K562 (cell line): Measurements from ENCODE around the gene MCOLN2. TPM values are rescaled to one million over a fixed set of nuclear protein-coding genes. Genes with fewer than 3 reads are reported as not detected.
"Not testable (repeated sequence)": the region's sequence is repeated elsewhere in the genome, so short reads cannot be mapped to it uniquely, and the experiment has no call there.

Source experiments
- ATAC-seq: fragments of 200-7000 bp; cut with Tn5 transposase; 3 replicates; pipeline ENCODE4 v1.9.1; 2020; ENCODE audit warnings: moderate library complexity
- BruUV-seq: library from RNA; stranded (reverse); fragments of 400-500 nt; replicated peaks from 2 replicates; lab custom pipeline; 2021; lab: Mats Ljungman, UMichigan
- CTCF ChIA-PET: fragments of 300-600 bp; formaldehyde crosslinking; extraction: SDS; loops from one replicate; lab custom pipeline; 2021; ENCODE audit warnings: low intra/inter-chr PET ratio; lab: Yijun Ruan, JAX
- POLR2A ChIA-PET: fragments of 300-600, 350-650 bp; sonication (Branson Sonifier 250); formaldehyde crosslinking; extraction: SDS; loops from one replicate; lab custom pipeline; 2021; ENCODE audit warnings: antibody characterized with exemption, inconsistent platforms; lab: Yijun Ruan, JAX
- DNase-seq, 4 experiments: peaks; one replicate each; pipeline versions ENCODE4 v3.0.0 to v3.0.0-alpha.2; 2011 to 2018; ENCODE audit warnings: low spot score in 3 of 4, mixed read lengths in 3 of 4; ENCODE audit errors: extremely low read depth in 1 of 4
- FAIRE-seq: peaks from 2 replicates; lab custom pipeline; 2011; peaks lifted over from hg19 to GRCh38; lab: Jason Lieb, UNC
- H2AFZ ChIP-seq: 2 replicates; pipeline ENCODE4 v1.6.0; 2011; ENCODE audit warnings: low read depth, low read length, control low read depth, inconsistent platforms
- H3K27ac ChIP-seq: fragments of 200-600 bp; 3 replicates; pipeline ENCODE4 v1.8.0; 2011; ENCODE audit warnings: low read depth, mild to moderate bottlenecking, control low read depth, inconsistent platforms, low read length, moderate library complexity, mixed read lengths; ENCODE audit errors: extremely low read depth
- H3K27me3 ChIP-seq, 2 experiments: fragments of 300-600 bp in 1 of 2; 2 replicates in 1 of 2; 3 replicates in 1 of 2; pipeline versions ENCODE4 v1.6.0 to v1.8.0; 2011; ENCODE audit warnings: inconsistent platforms in 2 of 2, low read length in 2 of 2, mild to moderate bottlenecking in 1 of 2, mixed read lengths in 1 of 2, moderate library complexity in 1 of 2; ENCODE audit not compliant: control insufficient read depth in 2 of 2, insufficient read depth in 2 of 2
- H3K36me3 ChIP-seq: fragments of 300-600 bp; 3 replicates; pipeline ENCODE4 v1.8.0; 2011; ENCODE audit warnings: mild to moderate bottlenecking, low read length, inconsistent platforms; ENCODE audit not compliant: control insufficient read depth, insufficient read depth
- H3K4me1 ChIP-seq, 2 experiments: fragments of 200-600 bp in 1 of 2; replicated peaks in 1 of 2; 2 replicates in 1 of 2; 3 replicates in 1 of 2; pipeline versions ENCODE4 v1.5.1 to v1.8.0; 2011; ENCODE audit warnings: inconsistent platforms in 2 of 2, low read length in 2 of 2, mild to moderate bottlenecking in 1 of 2, mixed read lengths in 1 of 2, moderate library complexity in 1 of 2; ENCODE audit not compliant: control insufficient read depth in 2 of 2, insufficient read depth in 2 of 2
- H3K4me2 ChIP-seq: 2 replicates; pipeline ENCODE4 v1.6.1; 2011; ENCODE audit warnings: low read length, control low read depth, inconsistent platforms, mixed read lengths; ENCODE audit not compliant: insufficient read depth
- H3K4me3 ChIP-seq: fragments of 200-600 bp; sonication (generic), shearing (Covaris generic); 2 replicates; pipeline ENCODE4 v1.5.1; 2016; ENCODE audit warnings: control low read depth, inconsistent platforms
- H3K79me2 ChIP-seq: fragments of 200-600 bp; 3 replicates; pipeline ENCODE4 v1.8.0; 2011; ENCODE audit warnings: low read length, inconsistent platforms; ENCODE audit not compliant: control insufficient read depth, insufficient read depth
- H3K9ac ChIP-seq, 2 experiments: 2 replicates each; pipeline versions ENCODE4 v1.6.0 to v1.6.1; 2011; ENCODE audit warnings: low read depth in 2 of 2, low read length in 2 of 2, control low read depth in 1 of 2, inconsistent platforms in 1 of 2, mild to moderate bottlenecking in 1 of 2, mixed read lengths in 1 of 2; ENCODE audit not compliant: insufficient read depth in 1 of 2
- H3K9me1 ChIP-seq: one replicate; pipeline ENCODE4 v1.6.0; 2011; ENCODE audit warnings: inconsistent platforms, mild to moderate bottlenecking, low read length, moderate library complexity; ENCODE audit not compliant: control insufficient read depth, insufficient read depth
- H3K9me3 ChIP-seq: replicated peaks from 2 replicates; pipeline ENCODE4 v1.5.1; 2011; ENCODE audit warnings: low read depth, low read length, inconsistent platforms; ENCODE audit not compliant: control insufficient read depth, insufficient read depth
- H4K20me1 ChIP-seq: replicated peaks from 2 replicates; pipeline ENCODE4 v1.6.1; 2011; ENCODE audit warnings: low read length, inconsistent platforms, mixed read lengths; ENCODE audit not compliant: control insufficient read depth, insufficient read depth
- ASH1L ChIP-seq: fragments of 450-650 bp; IDR thresholded peaks from 2 replicates; pipeline ENCODE4 v1.6.1; 2018; ENCODE audit warnings: borderline replicate concordance, mild to moderate bottlenecking, low read depth; ENCODE audit not compliant: partially characterized antibody
- CC2D1A ChIP-seq: fragments of 450-650 bp; IDR thresholded peaks from 2 replicates; pipeline ENCODE4 v1.6.1; 2017; ENCODE audit warnings: mild to moderate bottlenecking
- FOS ChIP-seq: IDR thresholded peaks from 3 replicates; pipeline ENCODE4 v1.6.1; 2011; ENCODE audit not compliant: insufficient read length; ENCODE audit errors: extremely low read depth
- NFYB ChIP-seq: IDR thresholded peaks from 2 replicates; pipeline ENCODE4 v1.6.1; 2011; ENCODE audit warnings: mild to moderate bottlenecking, moderate library complexity; ENCODE audit not compliant: insufficient read length; ENCODE audit errors: extremely low read depth
- SMAD1 ChIP-seq: fragments of 150-350 bp; IDR thresholded peaks from 2 replicates; pipeline ENCODE4 v1.6.1; 2014; ENCODE audit warnings: low read length, low read depth; ENCODE audit not compliant: partially characterized antibody
- WGBS: fragments of 100-300 bp; shearing (Covaris generic); methylation state at CpG from one replicate; pipeline ENCODE4 v1.1.6; 2016; ENCODE audit warnings: low coverage, mixed read lengths; ENCODE audit not compliant: insufficient coverage; ENCODE audit errors: missing lambda C conversion rate; 5-methylcytosine and 5-hydroxymethylcytosine counted together
- in situ Hi-C: fragments of 300-500 bp; cut with MboI; formaldehyde crosslinking; loops from 4 replicates; pipeline ENCODE4 v1.15.0; 2018; ENCODE audit warnings: inconsistent platforms, mixed read lengths
- intact Hi-C: fragments of 100-400 bp; cut with micrococcal nuclease; formaldehyde crosslinking; loops from 2 replicates; pipeline ENCODE4 v1.14.2; 2022
- polyA plus RNA-seq, 8 experiments: library from polyadenylated mRNA; depleted of rRNA in 4 of 8; stranded (reverse) in 5 of 8; unstranded in 3 of 8; fragments of >200 nt; fragmentation: Nextera tagmentation in 2 of 8; fragmentation: Illumina TruSeq in 1 of 8; extraction: Ambion mirVana in 2 of 8; extraction: Trizol in 1 of 8; gene quantifications; 2 replicates each; pipeline versions ENCODE4 v1.2.1 to v1.2.3, GENCODE V29; 2011 to 2014; ENCODE audit warnings: inconsistent platforms in 1 of 8, missing spikeins in 1 of 8
- total RNA-seq, 7 experiments: library from RNA; depleted of rRNA in 6 of 7; stranded (reverse); fragments of >200 nt in 6 of 7; fragmentation: Illumina TruSeq in 2 of 7; extraction: Trizol in 2 of 7; gene quantifications; 2 replicates each; pipeline versions ENCODE4 v1.2.1 to v1.2.3, GENCODE V29; 2011 to 2021; ENCODE audit warnings: low replicate concordance in 1 of 7

Gene MCOLN2
- total and polyA plus RNA-seq, 9 of the 15 experiments (the other 6 are each of a cell fraction or from before 2014, with no cell fraction given): 0.18 TPM; not detected in 8

DNA sequence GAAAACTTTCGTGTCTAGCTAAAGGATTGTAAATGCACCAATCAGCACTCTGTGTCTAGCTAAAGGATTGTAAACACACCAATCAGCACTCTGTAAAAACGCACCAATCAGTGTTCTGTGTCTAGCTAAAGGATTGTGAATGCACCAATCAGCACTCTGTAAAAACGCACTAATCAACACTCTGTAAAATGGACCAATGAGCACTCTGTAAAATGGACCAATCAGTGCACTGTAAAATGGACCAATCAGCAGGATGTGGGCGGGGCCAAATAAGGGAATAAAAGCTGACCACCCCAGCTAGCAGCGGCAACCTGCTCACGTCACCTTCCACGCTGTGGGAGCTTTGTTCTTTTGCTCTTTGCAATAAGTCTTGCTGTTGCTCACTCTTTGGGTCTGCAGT, 94.2 kb downstream of the MCOLN2 start:
- CTCF ChIA-PET, BruUV-seq, H3K27ac ChIP-seq, H3K4me1 ChIP-seq, intact Hi-C loops, H3K79me2 ChIP-seq, H3K9me1 ChIP-seq, H3K9ac ChIP-seq, ATAC-seq, FAIRE-seq, H3K36me3 ChIP-seq, DNase-seq, H3K9me3 ChIP-seq, H2AFZ ChIP-seq, H3K4me3 ChIP-seq, in situ Hi-C loops, H3K4me2 ChIP-seq, H4K20me1 ChIP-seq, H3K27me3 ChIP-seq: not testable (repeated sequence)
- TF ChIP-seq CC2D1A (peak; percentile 45; the same call in 1 of the 2 replicates), ASH1L (peak; percentile 58), NFYB (peak; percentile 74)
- WGBS: 5% methylated on average over 7 of the region's 7 CpGs
- POLR2A ChIA-PET: interaction anchor here (1.2 kb wide), 1 partner anchor 68 kb away, joined by 3 read pairs; no protein-coding TSS in a partner anchor

DNA sequence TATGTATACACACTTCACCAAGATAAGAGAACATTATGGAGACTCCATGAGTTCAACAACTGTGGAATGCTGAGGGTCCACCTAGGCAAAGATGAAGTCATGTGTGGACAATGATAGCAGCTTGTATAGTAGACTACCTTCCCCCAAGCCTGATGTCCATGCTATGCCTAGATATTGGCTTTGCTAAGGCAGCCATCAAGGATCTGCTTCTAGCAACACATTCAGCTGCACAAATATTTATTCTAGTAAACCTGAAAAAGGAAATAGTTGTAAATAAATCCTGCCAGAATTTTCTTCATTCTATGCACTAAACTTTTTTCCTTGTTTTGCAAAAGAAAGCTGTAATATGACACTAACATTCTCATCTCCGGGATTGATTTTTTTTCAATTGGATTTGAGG, 96.9 kb downstream of the MCOLN2 start:
- intact Hi-C loops: no loop called here
- POLR2A ChIA-PET: no interaction called here
- Histone ChIP-seq H3K27me3 (no peaks in the 10 kb centered on the region), H3K4me1 (no peaks in the 10 kb centered on the region), H3K9me3 (no peaks in the 10 kb centered on the region; the same call in 1 of the 2 replicates), H3K4me3 (no peak overlapping the region), H3K4me2 (no peak overlapping the region), H4K20me1 (no peaks in the 10 kb centered on the region), H3K9me1 (no peaks in the 10 kb centered on the region), H3K27ac (no peak overlapping the region), H3K36me3 (no peaks in the 10 kb centered on the region), H3K9ac (no peak overlapping the region), H2AFZ (no peak overlapping the region), H3K79me2 (no peaks in the 10 kb centered on the region)
- no TSS peak for BruUV-seq
- DNase-seq: no peak
- TF ChIP-seq SMAD1: no peak
- TF ChIP-seq FOS: no peak
- in situ Hi-C loops: no loop called here
- no peak for FAIRE-seq
- 0% methylated on average over 1 of the region's 1 CpG for WGBS
- ATAC-seq: no peak
- CTCF ChIA-PET: no interaction called here
